K562 (cell line): ENCODE results near the gene HSD17B1. TPM values are rescaled to one million over a fixed set of nuclear protein-coding genes. Genes with fewer than 3 reads are reported as not detected.

ENCODE experiments used
- ATAC-seq: fragments of 200-7000 bp; cut with Tn5 transposase; 3 replicates; pipeline ENCODE4 v1.9.1; 2020; ENCODE audit warnings: moderate library complexity
- BruUV-seq: library from RNA; stranded (reverse); fragments of 400-500 nt; replicated peaks from 2 replicates; lab custom pipeline; 2021; lab: Mats Ljungman, UMichigan
- CTCF ChIA-PET: fragments of 300-600 bp; formaldehyde crosslinking; extraction: SDS; loops from one replicate; lab custom pipeline; 2021; ENCODE audit warnings: low intra/inter-chr PET ratio; lab: Yijun Ruan, JAX
- POLR2A ChIA-PET: fragments of 300-600, 350-650 bp; sonication (Branson Sonifier 250); formaldehyde crosslinking; extraction: SDS; loops from one replicate; lab custom pipeline; 2021; ENCODE audit warnings: antibody characterized with exemption, inconsistent platforms; lab: Yijun Ruan, JAX
- DNase-seq, 4 experiments: peaks; one replicate each; pipeline versions ENCODE4 v3.0.0 to v3.0.0-alpha.2; 2011 to 2018; ENCODE audit warnings: low spot score in 3 of 4, mixed read lengths in 3 of 4; ENCODE audit errors: extremely low read depth in 1 of 4
- FAIRE-seq: peaks from 2 replicates; lab custom pipeline; 2011; peaks lifted over from hg19 to GRCh38; lab: Jason Lieb, UNC
- H2AFZ ChIP-seq: 2 replicates; pipeline ENCODE4 v1.6.0; 2011; ENCODE audit warnings: low read depth, low read length, control low read depth, inconsistent platforms
- H3K27ac ChIP-seq: fragments of 200-600 bp; 3 replicates; pipeline ENCODE4 v1.8.0; 2011; ENCODE audit warnings: low read depth, mild to moderate bottlenecking, control low read depth, inconsistent platforms, low read length, moderate library complexity, mixed read lengths; ENCODE audit errors: extremely low read depth
- H3K27me3 ChIP-seq, 2 experiments: fragments of 300-600 bp in 1 of 2; 2 replicates in 1 of 2; 3 replicates in 1 of 2; pipeline versions ENCODE4 v1.6.0 to v1.8.0; 2011; ENCODE audit warnings: inconsistent platforms in 2 of 2, low read length in 2 of 2, mild to moderate bottlenecking in 1 of 2, mixed read lengths in 1 of 2, moderate library complexity in 1 of 2; ENCODE audit not compliant: control insufficient read depth in 2 of 2, insufficient read depth in 2 of 2
- H3K36me3 ChIP-seq: fragments of 300-600 bp; 3 replicates; pipeline ENCODE4 v1.8.0; 2011; ENCODE audit warnings: mild to moderate bottlenecking, low read length, inconsistent platforms; ENCODE audit not compliant: control insufficient read depth, insufficient read depth
- H3K4me1 ChIP-seq, 2 experiments: fragments of 200-600 bp in 1 of 2; replicated peaks in 1 of 2; 2 replicates in 1 of 2; 3 replicates in 1 of 2; pipeline versions ENCODE4 v1.5.1 to v1.8.0; 2011; ENCODE audit warnings: inconsistent platforms in 2 of 2, low read length in 2 of 2, mild to moderate bottlenecking in 1 of 2, mixed read lengths in 1 of 2, moderate library complexity in 1 of 2; ENCODE audit not compliant: control insufficient read depth in 2 of 2, insufficient read depth in 2 of 2
- H3K4me2 ChIP-seq: 2 replicates; pipeline ENCODE4 v1.6.1; 2011; ENCODE audit warnings: low read length, control low read depth, inconsistent platforms, mixed read lengths; ENCODE audit not compliant: insufficient read depth
- H3K4me3 ChIP-seq: fragments of 200-600 bp; sonication (generic), shearing (Covaris generic); 2 replicates; pipeline ENCODE4 v1.5.1; 2016; ENCODE audit warnings: control low read depth, inconsistent platforms
- H3K79me2 ChIP-seq: fragments of 200-600 bp; 3 replicates; pipeline ENCODE4 v1.8.0; 2011; ENCODE audit warnings: low read length, inconsistent platforms; ENCODE audit not compliant: control insufficient read depth, insufficient read depth
- H3K9ac ChIP-seq, 2 experiments: 2 replicates each; pipeline versions ENCODE4 v1.6.0 to v1.6.1; 2011; ENCODE audit warnings: low read depth in 2 of 2, low read length in 2 of 2, control low read depth in 1 of 2, inconsistent platforms in 1 of 2, mild to moderate bottlenecking in 1 of 2, mixed read lengths in 1 of 2; ENCODE audit not compliant: insufficient read depth in 1 of 2
- H3K9me1 ChIP-seq: one replicate; pipeline ENCODE4 v1.6.0; 2011; ENCODE audit warnings: inconsistent platforms, mild to moderate bottlenecking, low read length, moderate library complexity; ENCODE audit not compliant: control insufficient read depth, insufficient read depth
- H3K9me3 ChIP-seq: replicated peaks from 2 replicates; pipeline ENCODE4 v1.5.1; 2011; ENCODE audit warnings: low read depth, low read length, inconsistent platforms; ENCODE audit not compliant: control insufficient read depth, insufficient read depth
- H4K20me1 ChIP-seq: replicated peaks from 2 replicates; pipeline ENCODE4 v1.6.1; 2011; ENCODE audit warnings: low read length, inconsistent platforms, mixed read lengths; ENCODE audit not compliant: control insufficient read depth, insufficient read depth
- CTCF ChIP-seq, 3 experiments: IDR thresholded peaks in 2 of 3; conservative IDR thresholded peaks in 1 of 3; 2 replicates each; pipeline ENCODE4 v1.5.1; 2011 to 2012; ENCODE audit warnings: low read length in 3 of 3, mild to moderate bottlenecking in 3 of 3, control low read depth in 2 of 3, improper control_type of control experiment in 1 of 3, inconsistent platforms in 1 of 3, low read depth in 1 of 3, mixed read lengths in 1 of 3, moderate library complexity in 1 of 3; ENCODE audit not compliant: insufficient read depth in 2 of 3
- EGR1 ChIP-seq: fragments of 450-650 bp; conservative IDR thresholded peaks from 2 replicates; pipeline ENCODE4 v1.6.1; 2017; ENCODE audit warnings: mild to moderate bottlenecking
- LARP7 ChIP-seq: fragments of 450-650 bp; IDR thresholded peaks from 2 replicates; pipeline ENCODE4 v1.6.1; 2016
- LCOR ChIP-seq: sonication (generic); formaldehyde crosslinking; IDR thresholded peaks from 2 replicates; pipeline ENCODE4 v1.8.0; 2022; ENCODE audit warnings: mild to moderate bottlenecking, missing genetic modification reagents
- MEIS2 ChIP-seq: fragments of 450-650 bp; IDR thresholded peaks from 2 replicates; pipeline ENCODE4 v1.6.1; 2014; ENCODE audit warnings: mild to moderate bottlenecking; ENCODE audit not compliant: partially characterized antibody
- REST ChIP-seq, 2 experiments: fragments of 450-650 bp; formaldehyde crosslinking in 1 of 2; IDR thresholded peaks; 2 replicates each; pipeline versions ENCODE4 v1.4.0 to v1.6.1; 2014 to 2020; ENCODE audit warnings: mild to moderate bottlenecking in 2 of 2, borderline replicate concordance in 1 of 2, low read depth in 1 of 2
- ZBTB7A ChIP-seq: IDR thresholded peaks from 2 replicates; pipeline ENCODE4 v1.6.1; 2011; ENCODE audit warnings: low read depth, mild to moderate bottlenecking, low read length, moderate library complexity, borderline replicate concordance; ENCODE audit not compliant: control insufficient read depth
- ZFX ChIP-seq: sonication (generic); formaldehyde crosslinking; IDR thresholded peaks from 2 replicates; pipeline ENCODE4 v1.8.0; 2022; ENCODE audit warnings: mild to moderate bottlenecking, missing genetic modification reagents, moderate library complexity
- ZNF124 ChIP-seq: sonication (generic); formaldehyde crosslinking; IDR thresholded peaks from 2 replicates; pipeline ENCODE4 v1.8.1; 2022; ENCODE audit warnings: missing genetic modification reagents
- WGBS: fragments of 100-300 bp; shearing (Covaris generic); methylation state at CpG from one replicate; pipeline ENCODE4 v1.1.6; 2016; ENCODE audit warnings: low coverage, mixed read lengths; ENCODE audit not compliant: insufficient coverage; ENCODE audit errors: missing lambda C conversion rate; 5-methylcytosine and 5-hydroxymethylcytosine counted together
- in situ Hi-C: fragments of 300-500 bp; cut with MboI; formaldehyde crosslinking; loops from 4 replicates; pipeline ENCODE4 v1.15.0; 2018; ENCODE audit warnings: inconsistent platforms, mixed read lengths
- intact Hi-C: fragments of 100-400 bp; cut with micrococcal nuclease; formaldehyde crosslinking; loops from 2 replicates; pipeline ENCODE4 v1.14.2; 2022
- polyA plus RNA-seq, 8 experiments: library from polyadenylated mRNA; depleted of rRNA in 4 of 8; stranded (reverse) in 5 of 8; unstranded in 3 of 8; fragments of >200 nt; fragmentation: Nextera tagmentation in 2 of 8; fragmentation: Illumina TruSeq in 1 of 8; extraction: Ambion mirVana in 2 of 8; extraction: Trizol in 1 of 8; gene quantifications; 2 replicates each; pipeline versions ENCODE4 v1.2.1 to v1.2.3, GENCODE V29; 2011 to 2014; ENCODE audit warnings: inconsistent platforms in 1 of 8, missing spikeins in 1 of 8
- total RNA-seq, 7 experiments: library from RNA; depleted of rRNA in 6 of 7; stranded (reverse); fragments of >200 nt in 6 of 7; fragmentation: Illumina TruSeq in 2 of 7; extraction: Trizol in 2 of 7; gene quantifications; 2 replicates each; pipeline versions ENCODE4 v1.2.1 to v1.2.3, GENCODE V29; 2011 to 2021; ENCODE audit warnings: low replicate concordance in 1 of 7

The HSD17B1 gene
- total and polyA plus RNA-seq, 9 of the 15 experiments (the other 6 are each of a cell fraction or from before 2014, with no cell fraction given): 0.55 to 21.1 (median 3.6) TPM

- FAIRE-seq: no peak
- peak; percentile 91 for ATAC-seq
- peak within 1 kb of the TSS; percentile 86 for H3K4me2 ChIP-seq
- H2AFZ ChIP-seq: peak within 1 kb of the TSS; percentile 87
- ChIA-PET CTCF (interaction anchor here (0.6 to 1.2 kb wide), 6 partner anchors 32 to 403 kb away, joined by 3 to 6 read pairs (median 4); partner anchors contain the start of genes RETREG3 and TUBG1), POLR2A (interaction anchor here (0.6 to 5.7 kb wide), 22 partner anchors 10 to 420 kb away, joined by 3 to 58 read pairs (median 4); partner anchors contain the start of genes MLX, RETREG3, RPL27 and TUBG1)
- TSS peak; percentile 81 for BruUV-seq
- in situ Hi-C loops: no loop called here
- H3K27ac ChIP-seq: peak within 1 kb of the TSS; percentile 94
- peak within 1 kb of the TSS; percentile 96 to 100 for H3K9ac ChIP-seq
- H4K20me1 ChIP-seq: no peaks in the 10 kb centered on the region; the same call in 1 of the 2 replicates
- H3K4me1 ChIP-seq: peaks cover 23 to 34% of the 10 kb centered on the region in 2 experiments
- peaks cover 58% of the 10 kb centered on the region for H3K79me2 ChIP-seq
- DNase-seq: peak; percentile 97 to 98 (median 98)
- H3K27me3 ChIP-seq: no peaks in the 10 kb centered on the region
- peak within 1 kb of the TSS; percentile 70 for H3K4me3 ChIP-seq
- H3K9me3 ChIP-seq: no peaks in the 10 kb centered on the region
- no peaks in the 10 kb centered on the region for H3K9me1 ChIP-seq
- intact Hi-C loops: loop anchor here (1.0 to 5.0 kb wide), 5 partner anchors 99 to 352 kb away; partner anchors contain the start of genes BECN1, PLEKHH3 and RAMP2
- WGBS: under 1% methylated on average over 51 of the region's 52 CpGs
- peaks cover 72% of the 10 kb centered on the region for H3K36me3 ChIP-seq
- peak; percentile 74; the same call in 1 of the 2 replicates for TF ChIP-seq ZBTB7A
- 0 out of 2 replicates have a peak, but pooled peaks have one; percentile 9 for TF ChIP-seq LARP7
- peak; percentile 76 for TF ChIP-seq EGR1
- peak; percentile 80 for TF ChIP-seq ZFX (CRISPR knock-in tag)
- TF ChIP-seq MEIS2: peak; percentile 42
- peak; percentile 30; the same call in 1 of the 2 replicates for TF ChIP-seq REST (IDR thresholded peaks at IDR 0.05; ENCODE audit: borderline replicate concordance)
- TF ChIP-seq REST (CRISPR knock-in tag; IDR thresholded peaks at IDR 0.05; ENCODE audit: low read depth): no peak; the same call in 1 of the 2 replicates
- TF ChIP-seq ZNF124 (CRISPR knock-in tag): no peak
- TF ChIP-seq LCOR (CRISPR knock-in tag): peak; percentile 55; the same call in 1 of the 2 replicates
- TF ChIP-seq CTCF (IDR thresholded peaks at IDR 0.05 in 2 of 3, conservative IDR thresholded peaks at IDR 0.05 in 1 of 3; ENCODE audit: insufficient read depth in 2 of 3, low read depth in 1 of 3, low read length in 3 of 3): peak; percentile 59 to 68 (median 62)
These were observed 25.0 kb downstream of the HSD17B1 start, which contains the start of gene PSMC3IP for GRCh38 chr17:42577532-42578281. Gene PSMC3IP (minus strand): TSS chr17:42577729. CDS start chr17:42577686, 43 bp downstream.
